ENCODE results near the gene PSMA8. TPM values are rescaled to one million over a fixed set of nuclear protein-coding genes. Genes with fewer than 3 reads are reported as not detected.
"Not testable (repeated sequence)": the region's sequence is repeated elsewhere in the genome, so short reads cannot be mapped to it uniquely, and the experiment has no call there.

PSMA8 gene
- total RNA-seq, 1 experiment from 2014 or later: not detected

DNA sequence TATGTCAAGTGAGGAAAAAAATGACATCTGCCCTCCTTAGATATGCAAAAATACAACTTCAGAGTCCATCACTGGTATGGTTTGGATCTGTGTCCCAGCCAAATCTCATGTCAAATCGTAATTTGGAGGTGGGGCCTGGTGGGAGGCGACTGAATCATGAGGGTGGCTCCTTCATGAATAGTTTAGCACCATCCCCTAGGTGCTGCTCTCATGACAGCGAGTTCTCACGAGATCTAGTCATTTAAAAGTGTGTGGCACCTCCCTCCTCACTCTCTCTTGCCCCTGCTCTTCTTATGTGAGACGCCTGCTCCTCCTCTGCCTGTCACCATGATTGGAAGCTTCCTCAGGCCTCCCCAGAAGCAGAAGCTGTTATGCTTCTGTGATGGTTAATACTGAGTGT, 5.9 kb upstream of the PSMA8 start:
- H2BK15ac ChIP-seq (ENCODE audit: low read depth, low read length): no peak overlapping the region
- H2AFZ ChIP-seq (ENCODE audit: low read length): no peak overlapping the region
- no peak overlapping the region for H3T11ph ChIP-seq (ENCODE audit: low read length)
- Mint-ChIP-seq H3K9me3 (peaks cover 3 to 11% of the 10 kb centered on the region in 2 experiments; a peak in 3 of 5 replicates), H3K27ac (no peak overlapping the region), H3K27me3 (ENCODE audit: low read depth) (no peaks in the 10 kb centered on the region), H3K36me3 (ENCODE audit: insufficient read depth in 1 of 3, low read depth in 3 of 3) (peaks cover 0 to 4% (median 3%) of the 10 kb centered on the region in 3 experiments; a peak in 2 of 7 replicates), H3K4me3 (no peak overlapping the region), H3K4me1 (no peaks in the 10 kb centered on the region)
- H3K23me2 ChIP-seq (ENCODE audit: insufficient read length, low read depth, low read length, poor library complexity, severe bottlenecking): no peaks in the 10 kb centered on the region
- TF ChIP-seq, protein P1, sequence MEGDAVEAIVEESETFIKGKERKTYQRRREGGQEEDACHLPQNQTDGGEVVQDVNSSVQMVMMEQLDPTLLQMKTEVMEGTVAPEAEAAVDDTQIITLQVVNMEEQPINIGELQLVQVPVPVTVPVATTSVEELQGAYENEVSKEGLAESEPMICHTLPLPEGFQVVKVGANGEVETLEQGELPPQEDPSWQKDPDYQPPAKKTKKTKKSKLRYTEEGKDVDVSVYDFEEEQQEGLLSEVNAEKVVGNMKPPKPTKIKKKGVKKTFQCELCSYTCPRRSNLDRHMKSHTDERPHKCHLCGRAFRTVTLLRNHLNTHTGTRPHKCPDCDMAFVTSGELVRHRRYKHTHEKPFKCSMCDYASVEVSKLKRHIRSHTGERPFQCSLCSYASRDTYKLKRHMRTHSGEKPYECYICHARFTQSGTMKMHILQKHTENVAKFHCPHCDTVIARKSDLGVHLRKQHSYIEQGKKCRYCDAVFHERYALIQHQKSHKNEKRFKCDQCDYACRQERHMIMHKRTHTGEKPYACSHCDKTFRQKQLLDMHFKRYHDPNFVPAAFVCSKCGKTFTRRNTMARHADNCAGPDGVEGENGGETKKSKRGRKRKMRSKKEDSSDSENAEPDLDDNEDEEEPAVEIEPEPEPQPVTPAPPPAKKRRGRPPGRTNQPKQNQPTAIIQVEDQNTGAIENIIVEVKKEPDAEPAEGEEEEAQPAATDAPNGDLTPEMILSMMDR (conservative IDR thresholded peaks at IDR 0.05): no peak
- H3K27me3 ChIP-seq (ENCODE audit: insufficient read depth, low read length): no peaks in the 10 kb centered on the region
- H3K79me2 ChIP-seq (ENCODE audit: insufficient read depth, low read length): no peaks in the 10 kb centered on the region
- no peak overlapping the region for H2BK5ac ChIP-seq (ENCODE audit: insufficient read length, low read length)
- H3K18ac ChIP-seq (ENCODE audit: insufficient read length, low read depth, low read length): no peak overlapping the region
- no peaks in the 10 kb centered on the region for H3K4me1 ChIP-seq (ENCODE audit: insufficient read depth, low read length)
- no peaks in the 10 kb centered on the region for H3K9me3 ChIP-seq (ENCODE audit: control insufficient read depth, low read depth, low read length)
- WGBS (ENCODE audit: extremely low coverage, insufficient read length, low lambda C conversion rate): no CpG with 5 or more reads among the region's 5 CpGs
- H4K5ac ChIP-seq (ENCODE audit: insufficient read length, low read depth, low read length): no peak overlapping the region
- no peak overlapping the region for H2BK120ac ChIP-seq (ENCODE audit: low read depth, low read length, poor library complexity, severe bottlenecking)
- H2BK12ac ChIP-seq (ENCODE audit: insufficient read length, low read depth, low read length): no peak overlapping the region
- no peak overlapping the region for H3K27ac ChIP-seq (ENCODE audit: insufficient read length, low read depth, low read length)
- H3K9ac ChIP-seq (ENCODE audit: extremely low read depth, insufficient read length, low read length): no peak overlapping the region
- DNase-seq: no peak
- H3K23ac ChIP-seq (ENCODE audit: insufficient read length, low read depth, low read length): no peak overlapping the region
- H2AK5ac ChIP-seq (ENCODE audit: insufficient read length, low read length): no peak overlapping the region
- H3K14ac ChIP-seq (ENCODE audit: insufficient read depth, low read length): no peak overlapping the region
- H4K20me1 ChIP-seq (ENCODE audit: control insufficient read depth, insufficient read depth, insufficient read length): no peaks in the 10 kb centered on the region
- H3K79me1 ChIP-seq (ENCODE audit: insufficient read depth, low read depth, low read length, poor library complexity, severe bottlenecking): no peaks in the 10 kb centered on the region
- no peak overlapping the region for H3K4me2 ChIP-seq (ENCODE audit: insufficient read depth, insufficient read length, low read length)
- H4K8ac ChIP-seq (replicated peaks; ENCODE audit: insufficient read length, low read depth, low read length): no peak overlapping the region
- no peak overlapping the region for H3K4ac ChIP-seq (ENCODE audit: low read depth, low read length)
- no peak overlapping the region for H2BK20ac ChIP-seq (ENCODE audit: low read depth, low read length, poor library complexity, severe bottlenecking)
- H3K56ac ChIP-seq (ENCODE audit: insufficient read length, low read depth, low read length): no peak overlapping the region
- no peak overlapping the region for H4K91ac ChIP-seq (ENCODE audit: insufficient read length, low read depth, low read length)

DNA sequence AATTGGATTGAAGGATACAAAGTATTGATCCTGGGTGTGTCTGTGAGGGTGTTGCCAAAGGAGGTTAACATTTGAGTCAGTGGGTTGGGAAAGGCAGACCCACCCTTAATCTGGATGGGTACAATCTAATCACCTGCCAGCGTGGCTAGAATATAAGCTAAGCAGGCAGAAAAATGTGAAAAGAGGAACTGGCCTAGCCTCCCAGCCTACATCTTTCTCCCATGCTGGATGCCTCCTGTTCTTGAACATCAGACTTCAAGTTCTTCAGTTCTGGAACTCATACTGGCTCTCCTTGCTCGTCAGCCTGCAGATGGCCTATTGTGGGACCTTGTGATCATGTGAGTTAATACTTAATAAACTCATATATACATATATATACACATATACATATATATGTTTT, 5.5 kb upstream of the PSMA8 start:
- not testable (repeated sequence) for H3K4ac ChIP-seq (ENCODE audit: low read depth, low read length); H2AFZ ChIP-seq (ENCODE audit: low read length)

More for the DNA sequence above, 5.5 kb upstream of the PSMA8 start:
- not testable (repeated sequence) for H3K27ac Mint-ChIP-seq; H2BK20ac ChIP-seq (ENCODE audit: low read depth, low read length, poor library complexity, severe bottlenecking); H4K5ac ChIP-seq (ENCODE audit: insufficient read length, low read depth, low read length); H3K18ac ChIP-seq (ENCODE audit: insufficient read length, low read depth, low read length); H3K79me2 ChIP-seq (ENCODE audit: insufficient read depth, low read length); H3K9me3 ChIP-seq (ENCODE audit: control insufficient read depth, low read depth, low read length); H4K8ac ChIP-seq (replicated peaks; ENCODE audit: insufficient read length, low read depth, low read length); H3K79me1 ChIP-seq (ENCODE audit: insufficient read depth, low read depth, low read length, poor library complexity, severe bottlenecking); H3K4me1 Mint-ChIP-seq; H2BK12ac ChIP-seq (ENCODE audit: insufficient read length, low read depth, low read length); H4K20me1 ChIP-seq (ENCODE audit: control insufficient read depth, insufficient read depth, insufficient read length); H2AK5ac ChIP-seq (ENCODE audit: insufficient read length, low read length); H3K23ac ChIP-seq (ENCODE audit: insufficient read length, low read depth, low read length); H2BK5ac ChIP-seq (ENCODE audit: insufficient read length, low read length); H4K91ac ChIP-seq (ENCODE audit: insufficient read length, low read depth, low read length); H3K36me3 Mint-ChIP-seq (ENCODE audit: insufficient read depth in 1 of 3, low read depth in 3 of 3); H2BK15ac ChIP-seq (ENCODE audit: low read depth, low read length); H3K27me3 Mint-ChIP-seq (ENCODE audit: low read depth); H3K9me3 Mint-ChIP-seq; H3K4me2 ChIP-seq (ENCODE audit: insufficient read depth, insufficient read length, low read length); H3K9ac ChIP-seq (ENCODE audit: extremely low read depth, insufficient read length, low read length); H3K27ac ChIP-seq (ENCODE audit: insufficient read length, low read depth, low read length); DNase-seq; H3K4me3 Mint-ChIP-seq; H3K23me2 ChIP-seq (ENCODE audit: insufficient read length, low read depth, low read length, poor library complexity, severe bottlenecking); H2BK120ac ChIP-seq (ENCODE audit: low read depth, low read length, poor library complexity, severe bottlenecking); H3K56ac ChIP-seq (ENCODE audit: insufficient read length, low read depth, low read length); H3T11ph ChIP-seq (ENCODE audit: low read length); H3K27me3 ChIP-seq (ENCODE audit: insufficient read depth, low read length); H3K14ac ChIP-seq (ENCODE audit: insufficient read depth, low read length); H3K4me1 ChIP-seq (ENCODE audit: insufficient read depth, low read length)
- WGBS (ENCODE audit: extremely low coverage, insufficient read length, low lambda C conversion rate): no CpG with 5 or more reads among the region's 2 CpGs

Data from H9 (cell line).